Nephron progenitor cell (in vitro differentiated cells): Measurements from ENCODE around the gene MOGAT3.

Experiments
- DNase-seq: peaks from one replicate; pipeline ENCODE4 v3.0.0; 2021
- H3K27ac Mint-ChIP-seq: 2 replicates; pipeline ENCODE4 v1.8.0; 2021; ENCODE audit warnings: mild to moderate bottlenecking, moderate library complexity, mixed read lengths
- H3K27me3 Mint-ChIP-seq: 2 replicates; pipeline ENCODE4 v1.8.0; 2021; ENCODE audit warnings: mild to moderate bottlenecking, low read depth, mixed read lengths; ENCODE audit not compliant: poor library complexity
- H3K36me3 Mint-ChIP-seq: 2 replicates; pipeline ENCODE4 v1.8.0; 2021; ENCODE audit warnings: low read depth, mixed read lengths
- H3K4me1 Mint-ChIP-seq: 2 replicates; pipeline ENCODE4 v1.8.0; 2021; ENCODE audit warnings: mixed read lengths
- H3K4me3 Mint-ChIP-seq: 2 replicates; pipeline ENCODE4 v1.8.0; 2021; ENCODE audit warnings: mild to moderate bottlenecking, moderate library complexity, mixed read lengths
- H3K9me3 Mint-ChIP-seq: 2 replicates; pipeline ENCODE4 v1.8.0; 2021; ENCODE audit warnings: mild to moderate bottlenecking, moderate library complexity, mixed read lengths
- TF ChIP-seq, protein P1 (sequence below): fragments of 200-600 bp; sonication (generic); IDR thresholded peaks from 2 replicates; pipeline ENCODE4 v1.5.0; 2021; ENCODE audit warnings: antibody characterized with exemption

Gene MOGAT3

DNA sequence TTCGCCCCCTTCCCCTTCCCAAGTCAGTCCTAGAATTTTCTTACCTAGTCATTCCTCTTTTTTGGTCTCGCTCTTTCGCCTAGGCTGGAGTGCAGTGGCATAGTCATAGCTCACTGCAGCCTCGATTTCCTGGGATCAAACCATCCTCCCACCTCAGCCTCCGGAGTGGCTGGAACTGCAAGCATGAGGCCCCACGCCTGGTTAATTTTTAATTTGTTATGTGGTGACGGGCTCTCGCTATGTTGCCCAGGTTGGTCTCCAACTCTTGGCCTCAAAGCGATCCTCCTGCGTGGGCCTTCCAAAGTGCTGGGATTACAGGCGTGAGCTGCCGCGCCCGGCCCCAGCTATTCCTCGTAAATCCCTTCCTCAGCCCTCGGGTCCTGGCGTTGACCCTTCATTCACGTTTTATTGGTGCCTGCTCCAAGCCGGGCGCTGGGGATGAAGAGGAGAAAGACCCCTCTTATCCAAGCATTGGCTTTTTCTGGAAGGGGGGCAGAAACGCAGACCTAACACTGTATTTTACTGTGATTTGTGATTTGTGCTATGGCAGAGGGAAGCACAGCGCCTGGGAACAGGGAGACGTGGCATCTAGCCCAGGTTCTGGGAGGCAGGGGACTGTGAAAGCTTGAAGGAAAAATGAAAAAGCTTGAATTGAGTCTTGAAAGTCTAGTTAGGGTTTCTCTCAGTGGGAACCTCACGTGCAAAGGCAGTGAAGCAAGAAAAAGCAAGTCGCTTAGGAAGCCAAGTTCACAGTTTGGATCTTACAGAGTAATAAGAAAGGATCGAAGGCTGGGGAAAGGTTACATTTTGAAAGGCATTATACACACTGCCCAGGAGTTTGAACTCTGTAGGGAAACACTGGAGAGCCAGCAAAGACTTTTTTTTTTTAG is 17.6 kb upstream of the MOGAT3 start:
- H3K4me3 Mint-ChIP-seq = peak overlapping the region; percentile 97
- H3K27me3 Mint-ChIP-seq = peaks cover 3% of the 10 kb centered on the region
- no peak for DNase-seq
- TF ChIP-seq, protein P1, sequence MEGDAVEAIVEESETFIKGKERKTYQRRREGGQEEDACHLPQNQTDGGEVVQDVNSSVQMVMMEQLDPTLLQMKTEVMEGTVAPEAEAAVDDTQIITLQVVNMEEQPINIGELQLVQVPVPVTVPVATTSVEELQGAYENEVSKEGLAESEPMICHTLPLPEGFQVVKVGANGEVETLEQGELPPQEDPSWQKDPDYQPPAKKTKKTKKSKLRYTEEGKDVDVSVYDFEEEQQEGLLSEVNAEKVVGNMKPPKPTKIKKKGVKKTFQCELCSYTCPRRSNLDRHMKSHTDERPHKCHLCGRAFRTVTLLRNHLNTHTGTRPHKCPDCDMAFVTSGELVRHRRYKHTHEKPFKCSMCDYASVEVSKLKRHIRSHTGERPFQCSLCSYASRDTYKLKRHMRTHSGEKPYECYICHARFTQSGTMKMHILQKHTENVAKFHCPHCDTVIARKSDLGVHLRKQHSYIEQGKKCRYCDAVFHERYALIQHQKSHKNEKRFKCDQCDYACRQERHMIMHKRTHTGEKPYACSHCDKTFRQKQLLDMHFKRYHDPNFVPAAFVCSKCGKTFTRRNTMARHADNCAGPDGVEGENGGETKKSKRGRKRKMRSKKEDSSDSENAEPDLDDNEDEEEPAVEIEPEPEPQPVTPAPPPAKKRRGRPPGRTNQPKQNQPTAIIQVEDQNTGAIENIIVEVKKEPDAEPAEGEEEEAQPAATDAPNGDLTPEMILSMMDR = no peak
- no peaks in the 10 kb centered on the region for H3K9me3 Mint-ChIP-seq
- H3K4me1 Mint-ChIP-seq = peaks cover 51% of the 10 kb centered on the region
- peak overlapping the region; percentile 97 for H3K27ac Mint-ChIP-seq
- peaks cover 24% of the 10 kb centered on the region for H3K36me3 Mint-ChIP-seq

DNA sequence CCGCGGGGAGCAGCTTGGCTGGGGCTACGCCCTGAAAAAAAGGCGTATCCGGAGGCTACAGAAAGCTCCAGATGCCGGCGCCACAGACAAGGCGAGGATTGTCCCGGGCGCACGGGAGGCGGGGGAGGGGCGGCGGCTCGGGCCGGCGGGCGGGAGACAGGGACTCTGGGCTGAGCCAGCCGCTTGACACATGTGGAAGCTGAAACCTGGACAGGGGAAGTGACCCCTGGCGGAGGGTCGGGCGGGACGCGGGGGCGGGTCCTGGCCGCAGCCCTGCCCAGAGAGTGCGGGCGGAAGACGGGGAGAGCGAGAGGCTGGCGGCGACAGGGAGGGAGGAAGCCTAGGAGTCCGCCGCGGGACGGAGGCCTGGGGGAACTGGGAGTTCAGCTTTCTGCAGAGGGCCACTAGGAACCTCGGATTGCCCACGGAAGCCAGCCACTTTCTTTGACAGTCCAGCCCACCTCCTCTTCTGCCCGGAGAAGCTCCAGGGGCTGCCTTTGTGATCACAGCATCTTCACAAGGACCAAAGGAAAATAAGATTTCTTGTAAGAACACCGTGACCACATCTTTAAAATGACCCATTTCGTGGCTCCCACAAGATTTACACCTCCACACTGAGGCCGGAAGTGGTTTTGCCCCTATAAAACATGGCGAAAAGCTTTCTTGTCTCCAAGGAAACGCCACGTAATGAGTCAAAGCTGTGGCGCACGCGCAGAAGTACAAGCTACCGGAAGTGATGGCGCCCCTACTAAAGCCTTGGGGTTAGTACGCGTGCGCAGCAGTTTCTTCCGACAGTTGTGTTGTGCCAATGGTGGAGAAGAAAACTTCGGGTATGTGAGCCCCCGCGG is 16.8 kb upstream of the MOGAT3 start, which contains the start of the genes PLOD3 and ZNHIT1:
TSS of gene PLOD3 (minus strand) at position 194 of the 848 bp plus-strand sequence. CDS start 307 bp downstream, outside the sequence.
TSS of gene ZNHIT1 (plus strand) at position 778 of the 848 bp plus-strand sequence. CDS start at position 809, 31 bp downstream.
- H3K4me3 Mint-ChIP-seq = peak within 1 kb of the TSS; percentile 97
- peak; percentile 95 for DNase-seq
- TF ChIP-seq, protein P1 = no peak
- H3K27ac Mint-ChIP-seq = peak within 1 kb of the TSS; percentile 97
- peaks cover 3% of the 10 kb centered on the region for H3K27me3 Mint-ChIP-seq
- H3K4me1 Mint-ChIP-seq = peaks cover 51% of the 10 kb centered on the region
- no peaks in the 10 kb centered on the region for H3K9me3 Mint-ChIP-seq
- peaks cover 15% of the 10 kb centered on the region for H3K36me3 Mint-ChIP-seq

DNA sequence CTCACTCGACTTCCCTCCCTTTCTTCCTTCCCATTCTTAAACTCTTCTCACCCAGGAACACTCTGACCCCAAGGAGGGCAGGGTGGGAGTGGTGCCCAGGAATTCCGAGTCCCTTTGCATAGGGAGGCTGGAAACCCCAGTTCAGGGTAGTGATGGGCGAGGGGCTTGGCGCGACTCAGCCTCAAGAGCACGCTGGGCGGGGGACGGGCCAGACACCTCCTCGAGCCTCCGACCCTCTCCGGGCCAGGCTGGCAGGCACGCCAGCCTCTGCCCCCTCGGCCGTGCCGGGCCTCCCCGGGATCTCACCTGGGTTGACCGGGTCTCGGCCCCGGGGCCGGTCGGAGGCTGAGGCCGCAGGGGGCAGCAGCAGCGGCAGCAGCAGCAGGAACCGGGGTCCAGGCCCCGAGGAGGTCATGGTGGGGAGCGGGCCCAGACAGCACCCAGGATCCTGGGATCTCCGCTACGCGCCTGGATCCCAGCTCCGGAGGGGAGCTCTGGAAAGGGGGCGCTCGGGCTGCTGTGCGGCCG is 16.1 kb upstream of the MOGAT3 start:
- no peaks in the 10 kb centered on the region for H3K9me3 Mint-ChIP-seq
- TF ChIP-seq, protein P1 = no peak
- peaks cover 46% of the 10 kb centered on the region for H3K4me1 Mint-ChIP-seq
- H3K36me3 Mint-ChIP-seq = peaks cover 11% of the 10 kb centered on the region
- H3K27me3 Mint-ChIP-seq = peaks cover 3% of the 10 kb centered on the region
- H3K4me3 Mint-ChIP-seq = peak overlapping the region; percentile 97
- peak overlapping the region; percentile 30 for H3K27ac Mint-ChIP-seq
- DNase-seq = peak; percentile 45

DNA sequence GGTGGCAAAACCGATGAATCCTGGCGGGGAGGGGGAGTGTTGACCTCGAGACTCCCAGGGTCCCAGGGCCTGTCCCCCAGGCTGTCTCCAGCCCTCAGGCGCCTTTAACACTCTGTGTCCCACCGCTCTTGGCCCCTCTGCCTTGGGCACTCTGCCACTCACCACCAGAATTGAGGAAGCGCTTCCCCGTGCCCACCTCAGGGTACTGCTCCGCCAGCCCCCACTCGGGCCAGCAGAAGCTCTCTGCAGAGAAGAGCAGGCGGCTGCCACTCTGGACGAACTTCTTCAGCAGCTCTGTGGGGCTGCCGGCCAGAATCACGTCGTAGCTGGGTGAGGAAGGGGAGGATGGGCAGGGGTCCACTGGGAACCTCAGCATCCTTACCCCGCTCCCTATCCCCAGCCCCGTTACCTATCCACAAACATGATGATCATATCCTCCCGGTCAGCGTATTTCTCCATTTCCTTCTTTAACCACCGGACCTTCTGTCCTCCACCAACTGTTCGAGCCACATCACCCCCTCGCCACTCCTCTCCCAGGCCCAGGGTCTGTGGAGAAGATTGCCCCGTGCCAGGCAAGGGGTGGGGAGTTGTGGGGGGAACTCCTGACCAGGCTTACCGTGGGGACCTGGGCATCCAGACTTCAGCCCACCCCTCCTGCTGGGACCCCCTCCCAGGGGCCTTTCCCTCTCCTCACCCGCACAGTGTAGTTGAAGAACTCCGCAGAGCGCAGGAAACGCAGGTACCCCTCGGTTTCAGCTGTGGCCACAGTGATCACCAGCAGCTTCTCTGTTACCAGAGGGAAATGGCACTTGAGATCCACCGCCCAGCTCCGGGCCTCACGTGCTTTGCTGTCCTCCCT is 15.4 kb upstream of the MOGAT3 start:
- peaks cover 3% of the 10 kb centered on the region for H3K27me3 Mint-ChIP-seq
- peaks cover 41% of the 10 kb centered on the region for H3K4me1 Mint-ChIP-seq
- peak overlapping the region; percentile 30 for H3K27ac Mint-ChIP-seq
- H3K36me3 Mint-ChIP-seq = peaks cover 7% of the 10 kb centered on the region
- no peaks in the 10 kb centered on the region for H3K9me3 Mint-ChIP-seq
- TF ChIP-seq, protein P1 = no peak
- H3K4me3 Mint-ChIP-seq = peak overlapping the region; percentile 97
- DNase-seq = no peak

DNA sequence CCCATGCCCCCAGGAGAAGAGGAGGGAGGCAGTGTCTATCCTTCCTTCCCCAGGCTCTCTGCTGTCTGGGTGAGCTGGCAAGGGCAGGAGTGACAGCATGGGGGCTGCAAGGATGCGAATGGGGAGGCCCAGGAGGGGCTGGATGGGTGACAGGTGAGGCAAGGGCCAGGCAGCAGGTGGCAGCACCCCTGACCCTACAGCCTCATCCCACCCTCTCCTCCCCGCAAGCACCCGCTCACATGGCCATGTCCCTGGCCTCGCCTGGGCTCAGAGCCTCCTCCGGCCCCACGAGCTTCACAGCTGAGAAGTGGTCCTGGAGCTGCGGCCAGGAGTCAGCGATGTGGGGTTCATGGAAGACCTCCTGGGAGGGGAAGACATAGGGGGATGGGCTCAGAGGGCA is 11.2 kb upstream of the MOGAT3 start:
- DNase-seq = no peak
- no peak overlapping the region for H3K4me3 Mint-ChIP-seq
- peaks cover 22% of the 10 kb centered on the region for H3K36me3 Mint-ChIP-seq
- H3K9me3 Mint-ChIP-seq = no peaks in the 10 kb centered on the region
- no peak overlapping the region for H3K27ac Mint-ChIP-seq
- H3K27me3 Mint-ChIP-seq = no peaks in the 10 kb centered on the region
- H3K4me1 Mint-ChIP-seq = peaks cover 15% of the 10 kb centered on the region
- TF ChIP-seq, protein P1 = no peak
